Thoracic aorta (tissue), 2 donors: ENCODE data around the gene ACSF2. TPM values are rescaled to one million over a fixed set of nuclear protein-coding genes. Genes with fewer than 3 reads are reported as not detected.

Experiments used
- ATAC-seq: fragments of 150-250 bp; one replicate; pipeline ENCODE4 v1.8.0; 2017; ENCODE audit warnings: low read depth; ENCODE audit not compliant: insufficient number of reproducible peaks, low FRiP score
- DNase-seq: peaks from one replicate; pipeline ENCODE4 v3.0.0-alpha.2; 2020; ENCODE audit warnings: low spot score
- H3K27ac ChIP-seq, 2 donors: fragments of 200-600 bp; sonication (generic); 1 replicate in 1 of 2; 2 replicates in 1 of 2; pipeline ENCODE4 v1.5.1; 2016; ENCODE audit warnings: mild to moderate bottlenecking in 2 of 2, moderate library complexity in 2 of 2
- H3K27me3 ChIP-seq: fragments of 200-600 bp; sonication (generic); replicated peaks from 2 replicates; pipeline ENCODE4 v1.6.0; 2016; ENCODE audit warnings: mild to moderate bottlenecking; ENCODE audit not compliant: insufficient read depth
- H3K36me3 ChIP-seq: fragments of 200-600 bp; sonication (generic); one replicate; pipeline ENCODE4 v1.5.1; 2016
- H3K4me1 ChIP-seq, 2 donors: fragments of 200-600 bp; sonication (generic); 1 replicate in 1 of 2; 2 replicates in 1 of 2; pipeline versions ENCODE4 v1.5.1 to v1.6.0; 2016; ENCODE audit warnings: low read depth in 2 of 2, mild to moderate bottlenecking in 1 of 2; ENCODE audit not compliant: control insufficient read depth in 1 of 2
- H3K4me3 ChIP-seq: fragments of 200-600 bp; sonication (generic); 2 replicates; pipeline ENCODE4 v1.5.1; 2016; ENCODE audit warnings: mild to moderate bottlenecking
- H3K9me3 ChIP-seq: fragments of 200-600 bp; sonication (generic); 2 replicates; pipeline ENCODE4 v1.5.1; 2016
- total RNA-seq, 2 donors: library from RNA; depleted of rRNA; stranded (reverse); fragments of >200 nt; gene quantifications; one replicate each; pipeline versions ENCODE4 v1.1.0 to v1.2.3, GENCODE V29; 2016
- TF ChIP-seq, protein P1 (sequence below): fragments of 200-600 bp; sonication (generic); IDR thresholded peaks from one replicate; pipeline ENCODE4 v1.5.1; 2019; ENCODE audit warnings: antibody characterized with exemption

ACSF2 gene
- total RNA-seq, 2 donors from 2014 or later, result 11.1 to 41.6 TPM

DNA sequence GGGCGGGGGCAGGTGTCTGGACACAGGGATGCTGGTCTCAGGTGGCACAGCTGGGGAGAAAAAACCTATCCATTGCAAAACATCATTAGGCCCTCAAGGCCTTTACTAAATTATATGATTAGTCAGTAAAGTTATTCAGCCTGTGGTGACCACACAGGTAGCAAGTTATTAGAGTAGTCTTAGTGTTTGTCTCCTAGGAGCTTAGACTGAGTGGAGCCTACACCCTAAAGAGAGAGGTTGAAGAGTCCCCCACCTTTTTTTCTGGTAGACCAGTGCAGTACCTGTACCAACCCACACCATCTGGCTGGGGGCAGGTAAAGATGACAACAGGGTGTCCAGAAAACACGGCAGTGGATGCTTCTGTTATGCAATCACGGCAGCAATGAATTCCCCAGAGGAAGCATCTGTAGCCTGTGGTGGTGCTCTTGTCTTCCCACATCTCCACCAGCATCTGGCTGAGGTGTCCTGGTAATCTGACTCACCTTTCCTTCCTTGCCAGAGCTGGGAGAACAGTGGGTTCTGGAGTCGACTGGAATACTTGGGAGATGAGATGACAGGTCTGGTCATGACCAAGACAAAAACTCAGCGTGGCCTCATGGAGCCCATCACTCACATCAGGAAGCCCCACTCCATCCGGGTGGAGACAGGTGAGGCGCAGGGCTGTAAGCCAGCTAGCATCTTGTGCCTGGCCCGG lies 93.3 kb downstream of the ACSF2 start:
- Histone ChIP-seq H3K27ac (no peak overlapping the region), H3K4me1 (no peaks in the 10 kb centered on the region), H3K36me3 (no peaks in the 10 kb centered on the region), H3K4me3 (no peak overlapping the region), H3K9me3 (no peaks in the 10 kb centered on the region), H3K27me3 (no peaks in the 10 kb centered on the region)
- no peak for DNase-seq
- TF ChIP-seq, protein P1, sequence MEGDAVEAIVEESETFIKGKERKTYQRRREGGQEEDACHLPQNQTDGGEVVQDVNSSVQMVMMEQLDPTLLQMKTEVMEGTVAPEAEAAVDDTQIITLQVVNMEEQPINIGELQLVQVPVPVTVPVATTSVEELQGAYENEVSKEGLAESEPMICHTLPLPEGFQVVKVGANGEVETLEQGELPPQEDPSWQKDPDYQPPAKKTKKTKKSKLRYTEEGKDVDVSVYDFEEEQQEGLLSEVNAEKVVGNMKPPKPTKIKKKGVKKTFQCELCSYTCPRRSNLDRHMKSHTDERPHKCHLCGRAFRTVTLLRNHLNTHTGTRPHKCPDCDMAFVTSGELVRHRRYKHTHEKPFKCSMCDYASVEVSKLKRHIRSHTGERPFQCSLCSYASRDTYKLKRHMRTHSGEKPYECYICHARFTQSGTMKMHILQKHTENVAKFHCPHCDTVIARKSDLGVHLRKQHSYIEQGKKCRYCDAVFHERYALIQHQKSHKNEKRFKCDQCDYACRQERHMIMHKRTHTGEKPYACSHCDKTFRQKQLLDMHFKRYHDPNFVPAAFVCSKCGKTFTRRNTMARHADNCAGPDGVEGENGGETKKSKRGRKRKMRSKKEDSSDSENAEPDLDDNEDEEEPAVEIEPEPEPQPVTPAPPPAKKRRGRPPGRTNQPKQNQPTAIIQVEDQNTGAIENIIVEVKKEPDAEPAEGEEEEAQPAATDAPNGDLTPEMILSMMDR, result no peak
- ATAC-seq, result no peak

GRCh38 chr17:50520483-50520882 lies 94.5 kb downstream of the ACSF2 start:
- H3K36me3 ChIP-seq, result no peaks in the 10 kb centered on the region
- no peaks in the 10 kb centered on the region for H3K9me3 ChIP-seq
- ATAC-seq, result no peak
- no peaks in the 10 kb centered on the region for H3K4me1 ChIP-seq
- no peak for DNase-seq
- TF ChIP-seq, protein P1, result no peak
- no peak overlapping the region for H3K4me3 ChIP-seq
- H3K27ac ChIP-seq, result no peak overlapping the region
- no peaks in the 10 kb centered on the region for H3K27me3 ChIP-seq

- ATAC-seq (no peak), DNase-seq (no peak)
Observed at GRCh38 chr17:50521514-50521913, 95.5 kb downstream of the ACSF2 start.

DNA sequence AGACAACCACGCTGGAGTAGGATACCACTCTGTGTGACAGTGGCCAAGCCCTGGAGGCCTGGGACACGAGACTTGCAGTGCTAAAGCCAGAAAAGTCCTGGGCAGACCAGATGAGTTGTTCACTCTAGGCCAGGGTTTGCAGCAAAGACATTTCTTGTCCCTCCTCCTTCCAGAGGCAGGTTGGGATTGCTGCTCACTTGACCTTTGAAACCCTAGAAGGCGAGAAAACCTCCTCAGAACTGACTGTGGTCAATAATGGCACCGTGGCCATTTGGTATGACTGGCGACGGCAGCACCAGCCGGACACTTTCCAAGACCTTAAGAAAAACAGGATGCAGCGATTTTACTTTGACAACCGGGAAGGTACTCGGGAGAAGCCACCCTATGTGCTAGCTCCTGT lies 96.7 kb downstream of the ACSF2 start:
- Histone ChIP-seq H3K9me3 (no peaks in the 10 kb centered on the region), H3K36me3 (no peaks in the 10 kb centered on the region), H3K27ac (no peak overlapping the region), H3K4me1 (no peaks in the 10 kb centered on the region), H3K27me3 (no peaks in the 10 kb centered on the region), H3K4me3 (no peak overlapping the region)
- no peak for ATAC-seq
- no peak for DNase-seq
- TF ChIP-seq, protein P1, result no peak

More at GRCh38 chr17:50521514-50521913, 95.5 kb downstream of the ACSF2 start:
- Histone ChIP-seq H3K9me3 (no peaks in the 10 kb centered on the region), H3K4me3 (no peak overlapping the region), H3K27me3 (no peaks in the 10 kb centered on the region), H3K4me1 (no peaks in the 10 kb centered on the region), H3K27ac (no peak overlapping the region), H3K36me3 (no peaks in the 10 kb centered on the region)
- TF ChIP-seq, protein P1, result no peak

DNA sequence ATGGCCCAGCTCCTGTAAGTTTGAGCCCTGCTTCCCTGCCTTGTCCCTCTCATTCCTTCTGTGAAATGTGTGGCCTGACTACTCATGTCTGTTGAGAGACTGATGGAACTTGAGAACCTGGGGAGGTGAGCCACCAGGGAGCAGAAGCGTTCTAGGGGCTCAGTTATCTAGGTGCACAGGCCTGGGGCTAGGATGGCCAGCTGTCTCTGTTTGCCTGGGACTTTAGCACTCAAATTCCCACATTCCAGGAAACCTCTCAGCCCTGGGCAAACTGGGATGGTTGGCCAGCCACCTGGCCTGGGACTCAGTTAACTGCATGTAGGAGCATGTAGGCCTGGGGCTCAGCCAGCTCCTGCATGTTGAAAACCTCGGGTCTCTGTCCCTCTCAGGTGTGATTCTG lies 97.2 kb downstream of the ACSF2 start:
- H3K27ac ChIP-seq, result no peak overlapping the region
- TF ChIP-seq, protein P1, result no peak
- no peaks in the 10 kb centered on the region for H3K36me3 ChIP-seq
- no peak overlapping the region for H3K4me3 ChIP-seq
- no peaks in the 10 kb centered on the region for H3K4me1 ChIP-seq
- no peak for DNase-seq
- no peak for ATAC-seq
- no peaks in the 10 kb centered on the region for H3K9me3 ChIP-seq
- no peaks in the 10 kb centered on the region for H3K27me3 ChIP-seq

Other genes with a start within 250 kb of the ACSF2 start
- gene COL1A1, start 224.6 kb upstream of the ACSF2 start, total RNA-seq, result 100 to 1,000 TPM; 261 to 270 TPM
- gene TMEM92, start 151.8 kb upstream of the ACSF2 start, total RNA-seq, result 1 to 10 TPM in 1 of 2 donors, under 1 TPM in 1; 0.28 to 1.4 TPM
- 10 to 100 TPM; 17.6 to 26.4 TPM for gene XYLT2, start 80.1 kb upstream of the ACSF2 start, total RNA-seq
- 10 to 100 TPM; 17.1 to 42.9 TPM for gene MRPL27, start 53.0 kb upstream of the ACSF2 start, total RNA-seq
- gene EME1, start 53.0 kb upstream of the ACSF2 start, total RNA-seq, result 1 to 10 TPM in 1 of 2 donors, not detected in 1; 3.9 TPM
- gene LRRC59, start 28.7 kb upstream of the ACSF2 start, total RNA-seq, result 10 to 100 TPM; 55.6 to 96.4 TPM
- not detected for gene CHAD, start 42.7 kb downstream of the ACSF2 start, total RNA-seq
- 10 to 100 TPM; 21.4 to 35.3 TPM for gene RSAD1, start 52.6 kb downstream of the ACSF2 start, total RNA-seq
- under 1 TPM; 0.56 to 0.68 TPM for gene MYCBPAP, start 82.2 kb downstream of the ACSF2 start, total RNA-seq
- 1 to 10 TPM in 1 of 2 donors, not detected in 1; 1.4 TPM for gene EPN3, start 106.5 kb downstream of the ACSF2 start, total RNA-seq
- gene SPATA20, start 121.0 kb downstream of the ACSF2 start, total RNA-seq, result 100 to 1,000 TPM in 1 of 2 donors, 10 to 100 TPM in 1; 82.8 to 118 TPM
- 1 to 10 TPM in 1 of 2 donors, under 1 TPM in 1; 0.27 to 2.3 TPM for gene CACNA1G, start 134.5 kb downstream of the ACSF2 start, total RNA-seq
- gene ABCC3, start 208.7 kb downstream of the ACSF2 start, total RNA-seq, result 100 to 1,000 TPM in 1 of 2 donors, 10 to 100 TPM in 1; 72.7 to 143 TPM